ENCODE measurements around the gene HLA-DQB1.

GRCh38 chr6:32689531-32690501 lies 23.4 kb upstream of the HLA-DQB1 start:
- no peak for TF ChIP-seq POLR2AphosphoS5 (IDR thresholded peaks at IDR 0.05; ENCODE audit: insufficient read depth, low read depth, low read length)
- TF ChIP-seq CTCF (IDR thresholded peaks at IDR 0.05; ENCODE audit: extremely low read depth in 1 of 2, insufficient read depth in 1 of 2, low read depth in 1 of 2, low read length in 2 of 2), result no peak
- TF ChIP-seq JUN (IDR thresholded peaks at IDR 0.05; ENCODE audit: borderline replicate concordance, insufficient read depth, insufficient read length, low read depth), result no peak
- no peak for TF ChIP-seq POLR2A (IDR thresholded peaks at IDR 0.05; ENCODE audit: low read depth, low read length)
- no peak for TF ChIP-seq MAX (IDR thresholded peaks at IDR 0.05; ENCODE audit: insufficient read depth, insufficient read length)
